ACHN (cell line): ENCODE measurements around the gene NTRK2.
"Not testable (repeated sequence)": the region's sequence is repeated elsewhere in the genome, so short reads cannot be mapped to it uniquely, and the experiment has no call there.

Source experiments
- DNase-seq: peaks from one replicate; pipeline ENCODE4 v3.0.0-alpha.2; 2015
- in situ Hi-C: cut with HindIII; loops from 2 replicates; pipeline ENCODE4 v1.10.0; 2017; ENCODE audit warnings: low sequenced_read_pairs, low pct_ligation_motif_present, low pct_unique_long_range_greater_than_20kb

The NTRK2 gene

DNA sequence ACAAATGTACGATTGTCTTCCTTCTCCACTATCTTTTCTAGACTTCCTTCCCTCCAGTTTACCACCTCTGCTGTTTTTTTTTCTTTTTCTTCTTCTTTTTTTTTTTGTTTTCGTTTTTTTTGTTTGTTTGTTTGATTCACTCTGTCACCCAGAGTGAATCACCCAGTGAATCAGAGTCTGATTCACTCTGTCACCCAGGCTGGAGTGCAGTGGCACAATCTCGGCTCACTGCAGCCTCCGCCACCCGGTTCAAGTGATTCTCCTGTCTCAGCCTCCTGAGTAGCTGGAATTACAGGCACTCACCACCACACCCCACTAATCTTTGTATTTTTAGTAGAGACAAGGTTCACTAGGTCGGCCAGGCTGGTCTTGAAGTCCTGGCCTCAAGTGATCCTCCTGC is 375.7 kb downstream of the NTRK2 start:
- in situ Hi-C loops: no loop called here
- no peak for DNase-seq

GRCh38 chr9:85046475-85046874 is 376.9 kb downstream of the NTRK2 start:
- in situ Hi-C loops: no loop called here

GRCh38 chr9:85053206-85053786 is 383.8 kb downstream of the NTRK2 start:
- no peak for DNase-seq
- in situ Hi-C loops: no loop called here

More at GRCh38 chr9:85046475-85046874, 376.9 kb downstream of the NTRK2 start:
- DNase-seq: no peak

DNA sequence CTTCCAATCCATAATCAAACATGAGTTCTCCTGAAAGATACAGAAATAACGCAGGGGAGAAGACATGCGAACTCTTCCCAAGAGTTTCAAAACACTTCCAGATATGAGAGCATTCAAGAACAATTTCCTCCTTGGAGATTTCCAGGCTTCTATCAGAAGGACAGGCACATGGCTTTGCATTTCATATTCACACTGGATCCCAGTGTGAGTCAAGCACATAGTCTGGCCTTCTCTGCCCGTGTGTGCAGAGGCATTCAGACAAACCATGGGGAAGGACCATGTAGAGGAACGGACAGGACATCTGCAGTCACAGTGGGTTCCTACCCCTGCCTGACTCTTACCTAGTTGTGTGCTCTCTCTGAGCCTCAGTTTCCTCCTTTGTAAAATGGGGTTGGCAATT is 384.5 kb downstream of the NTRK2 start:
- in situ Hi-C loops: no loop called here
- DNase-seq: no peak

DNA sequence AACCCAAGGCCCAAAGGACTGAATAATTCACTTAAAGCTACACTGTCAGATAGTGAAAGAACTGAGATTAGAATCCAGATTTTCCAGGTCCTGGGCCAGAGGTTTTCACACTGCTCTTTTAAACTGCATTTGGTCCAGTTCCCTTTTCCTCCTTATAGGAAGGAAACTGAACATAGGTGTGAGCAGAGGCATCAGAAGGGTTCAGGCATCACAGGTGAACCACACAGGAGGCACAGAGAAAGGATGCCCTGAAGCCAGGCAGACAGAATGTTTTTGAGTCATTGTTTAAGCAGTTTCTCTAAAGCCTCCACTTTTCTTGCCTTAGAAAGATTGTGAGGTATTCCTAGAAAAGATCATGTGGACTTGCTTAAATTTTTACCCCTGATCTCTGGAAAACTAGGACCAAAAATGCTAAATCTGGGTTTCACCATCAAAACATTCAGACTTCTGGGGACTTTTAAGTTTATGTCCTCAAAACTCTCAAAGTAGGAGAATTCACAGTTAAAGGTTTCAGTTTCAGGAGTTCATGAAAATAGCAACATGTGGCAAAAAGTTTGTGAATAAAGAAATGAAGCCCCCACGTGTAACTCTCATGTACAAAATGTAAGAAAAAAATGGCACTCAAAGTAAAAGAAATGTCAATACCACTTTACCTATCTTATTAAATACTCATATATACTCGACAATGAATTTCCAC is 386.1 kb downstream of the NTRK2 start:
- DNase-seq: no peak
- in situ Hi-C loops: no loop called here

DNA sequence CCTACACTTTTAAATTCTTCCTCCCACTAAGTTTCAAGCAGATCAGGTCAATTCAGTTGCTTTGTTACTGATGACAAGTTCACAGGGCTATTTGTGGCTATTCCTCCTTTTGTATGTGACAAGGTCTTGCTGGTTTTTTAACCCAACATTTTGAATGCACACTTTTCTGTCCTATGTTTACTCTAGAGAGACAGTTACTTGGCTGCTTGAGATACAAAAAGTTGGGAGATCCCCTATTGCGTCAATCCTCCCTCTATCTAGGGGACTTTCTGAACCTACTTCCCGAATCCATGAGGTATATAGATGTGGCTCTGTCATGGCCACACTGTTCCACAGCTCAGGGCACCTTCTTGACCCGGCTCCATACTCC is 386.7 kb downstream of the NTRK2 start:
- no peak for DNase-seq
- in situ Hi-C loops: no loop called here

DNA sequence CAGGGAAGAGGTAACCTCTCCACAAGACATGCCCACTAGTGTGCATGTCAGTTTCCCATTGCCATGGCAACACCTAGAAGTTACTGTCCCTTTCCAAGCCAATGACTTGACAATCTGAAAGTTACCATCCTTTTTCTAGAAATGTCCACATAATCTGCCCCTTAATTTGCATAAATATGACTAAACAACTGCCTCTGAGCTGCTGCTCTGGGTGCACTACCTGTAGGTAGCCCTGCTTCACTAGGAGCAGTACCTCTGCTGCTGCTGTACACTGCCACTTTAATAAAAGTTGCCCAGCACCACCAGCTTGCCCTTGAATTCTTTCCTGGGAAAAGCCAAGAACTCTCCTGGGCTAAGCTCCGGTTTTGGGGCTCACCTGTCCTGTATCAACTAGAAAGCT is 392.4 kb downstream of the NTRK2 start:
- no peak for DNase-seq
- in situ Hi-C loops: no loop called here

GRCh38 chr9:85062385-85063022 is 393.0 kb downstream of the NTRK2 start:
- DNase-seq: no peak
- in situ Hi-C loops: no loop called here

DNA sequence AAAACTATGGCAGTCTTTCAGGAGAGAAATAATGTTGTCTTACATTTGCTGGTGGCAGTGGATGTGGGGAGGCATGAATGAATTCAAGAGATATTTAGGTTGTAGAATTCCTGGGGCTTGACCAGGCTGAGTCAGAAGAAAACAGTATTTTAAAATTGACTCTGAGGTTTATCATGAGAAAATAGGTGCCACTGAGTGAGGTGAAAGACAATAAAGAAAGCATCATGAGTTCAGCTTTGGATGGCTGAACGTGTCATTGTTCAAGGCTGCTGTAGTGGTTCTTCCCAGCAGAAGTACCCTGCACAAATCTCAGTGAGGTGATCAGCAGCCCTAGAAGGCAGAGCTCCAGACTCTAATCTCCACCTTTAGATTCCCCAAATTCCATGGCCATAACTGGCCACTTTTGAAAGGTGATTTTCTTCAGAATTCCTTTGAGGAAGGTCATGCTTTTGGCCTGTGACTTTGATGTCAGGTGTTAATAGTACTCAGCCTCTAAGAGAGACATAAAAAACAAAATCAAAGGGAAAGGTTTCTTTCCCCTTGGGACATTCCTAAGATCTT is 395.4 kb downstream of the NTRK2 start:
- no peak for DNase-seq
- in situ Hi-C loops: no loop called here

GRCh38 chr9:85067792-85068191 is 398.3 kb downstream of the NTRK2 start:
- in situ Hi-C loops: no loop called here
- no peak for DNase-seq

GRCh38 chr9:85069421-85069820 is 399.9 kb downstream of the NTRK2 start:
- in situ Hi-C loops, DNase-seq: not testable (repeated sequence)
